Ureter (tissue), 1 donor: ENCODE data around the gene IFIT1B. TPM values are rescaled to one million over a fixed set of nuclear protein-coding genes. Genes with fewer than 3 reads are reported as not detected.
"Not testable (repeated sequence)": the region's sequence is repeated elsewhere in the genome, so short reads cannot be mapped to it uniquely, and the experiment has no call there.

Experiments used
- DNase-seq: peaks from one replicate; pipeline ENCODE4 v3.0.0-alpha.2; 2020; ENCODE audit warnings: low spot score
- total RNA-seq: library from RNA; stranded (reverse); gene quantifications from one replicate; pipeline ENCODE4 v1.2.4, GENCODE V29; 2023
- donor health status: DM: yes; HTN: yes; CAD: no.

IFIT1B gene
- total RNA-seq, 1 donor from 2014 or later: not detected

DNA sequence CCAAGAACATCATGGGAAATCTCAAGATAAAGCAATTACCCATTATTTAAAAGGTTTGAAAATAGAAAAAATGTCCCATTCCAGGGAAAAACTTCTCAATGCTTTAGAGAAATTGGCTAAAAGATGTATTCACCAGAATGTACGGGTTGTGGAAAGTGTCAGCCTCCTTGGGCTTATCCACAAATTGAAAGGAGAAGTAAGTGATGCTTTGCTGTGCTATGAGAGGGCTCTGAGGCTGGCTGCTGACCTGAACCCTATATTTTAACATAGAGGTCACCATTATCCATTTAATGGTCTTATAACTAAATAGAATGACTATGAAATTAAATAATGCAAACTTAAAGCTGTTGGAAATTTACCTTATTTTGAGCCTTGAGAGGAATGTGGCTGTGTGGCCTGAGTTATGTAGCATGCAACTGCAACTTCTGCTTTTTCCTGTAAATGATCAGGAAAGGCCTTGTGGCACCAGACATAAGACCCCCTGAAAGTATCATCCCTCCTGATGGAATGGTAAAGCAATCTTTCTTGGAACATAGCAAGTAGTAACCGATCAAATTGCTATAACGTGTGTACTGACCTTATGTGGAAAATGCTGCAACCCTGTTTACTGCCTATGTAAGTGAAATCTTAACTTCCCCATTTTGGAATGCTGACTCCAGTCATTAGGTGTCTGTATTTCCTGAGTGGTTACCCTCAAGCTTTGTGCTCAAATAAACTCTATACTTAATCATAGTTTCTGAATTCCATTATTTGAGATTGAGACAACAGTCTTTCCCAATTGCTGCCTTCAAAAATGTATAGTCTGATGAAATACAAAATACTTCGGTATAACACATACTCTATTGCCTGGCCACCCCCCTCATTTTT is 6.9 kb downstream of the IFIT1B start:
- no peak for DNase-seq

DNA sequence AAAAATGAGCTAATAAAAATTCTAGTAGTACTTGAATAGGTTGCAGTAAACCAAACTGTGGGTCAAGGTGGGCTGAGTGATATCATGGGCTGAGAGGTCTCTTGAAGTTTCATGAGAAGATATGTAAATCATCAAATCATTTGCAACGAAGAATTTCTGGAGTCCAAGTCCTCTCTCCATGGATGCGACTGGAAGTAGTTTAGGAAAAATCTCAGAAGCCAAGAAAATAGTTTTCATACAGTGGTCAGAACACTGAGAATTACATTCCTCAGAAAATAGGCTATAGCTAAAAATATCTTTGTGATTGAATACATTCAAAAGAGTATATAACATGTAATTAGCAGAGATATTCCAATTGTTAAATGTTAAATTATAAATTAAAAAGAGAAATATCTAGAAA is 10.9 kb downstream of the IFIT1B start:
- no peak for DNase-seq

DNA sequence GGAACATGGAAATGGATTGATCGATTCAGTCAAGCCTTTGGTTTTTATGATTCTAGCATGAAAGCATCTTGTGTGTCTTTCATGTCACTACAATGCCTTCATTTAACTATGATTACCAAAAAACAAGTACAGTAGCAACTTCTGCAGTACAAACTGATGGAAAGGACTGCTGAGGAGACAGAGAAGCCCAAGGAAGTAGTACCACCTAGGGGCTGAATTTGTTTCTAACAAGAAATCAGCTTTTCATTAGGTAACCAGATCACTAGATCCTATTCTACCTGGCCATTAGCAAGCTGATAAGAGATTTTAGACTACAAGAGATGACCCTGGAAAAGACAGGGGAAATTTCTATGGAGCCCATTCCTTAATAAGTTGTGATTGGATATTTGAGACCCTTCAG is 11.4 kb downstream of the IFIT1B start:
- no peak for DNase-seq

DNA sequence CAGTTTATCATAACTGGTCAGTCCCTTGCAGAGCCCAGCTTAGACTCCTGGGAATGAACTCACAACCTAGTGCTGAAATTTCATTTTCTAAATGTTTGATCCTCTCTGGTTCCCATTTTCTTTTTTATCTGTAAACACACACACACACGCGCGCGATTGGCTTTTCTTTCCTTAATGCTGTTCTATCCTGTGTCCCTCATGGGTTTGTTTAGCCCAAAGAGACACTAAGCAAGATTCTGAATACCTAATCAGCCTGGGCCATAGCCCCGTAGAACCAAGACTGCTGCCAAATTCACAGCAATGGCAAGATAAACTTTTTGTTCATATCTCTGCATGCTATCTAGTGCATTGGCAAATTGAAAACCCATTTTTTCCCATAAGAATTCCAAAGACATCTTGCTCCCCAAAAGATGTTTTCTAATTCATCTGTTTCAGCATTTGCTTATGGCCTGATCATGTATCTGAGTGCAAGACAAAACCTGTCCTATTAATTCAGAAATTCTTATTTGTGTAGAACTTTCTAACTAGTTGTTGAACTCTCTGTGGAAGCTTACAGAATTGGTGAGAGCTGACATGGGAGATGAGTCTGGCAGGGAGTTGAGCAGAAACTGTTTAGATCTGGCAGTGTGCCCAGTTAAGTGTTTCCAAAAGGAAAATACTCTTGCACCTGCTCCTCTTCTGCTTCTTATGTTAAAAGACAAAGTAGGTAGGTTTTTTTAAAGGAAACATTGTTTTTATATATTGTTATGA is 12.8 kb downstream of the IFIT1B start:
- DNase-seq: no peak

DNA sequence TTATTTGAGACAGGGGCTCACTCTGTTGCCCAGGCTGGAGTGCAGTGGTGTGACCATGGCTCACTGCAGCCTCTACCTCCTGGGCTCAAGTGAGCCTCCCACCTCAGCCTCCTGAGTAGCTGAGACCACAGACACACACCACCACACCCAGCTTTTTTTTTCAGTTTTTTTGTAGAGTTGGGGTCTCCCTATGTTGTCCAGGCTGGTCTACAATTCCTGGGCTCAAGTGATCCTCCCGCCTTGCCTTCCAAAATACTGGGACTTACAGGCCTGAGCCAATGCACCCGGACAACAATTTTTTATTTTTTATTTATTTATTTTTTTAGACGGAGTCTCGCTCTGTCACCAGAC is 13.3 kb downstream of the IFIT1B start:
- DNase-seq: not testable (repeated sequence)

DNA sequence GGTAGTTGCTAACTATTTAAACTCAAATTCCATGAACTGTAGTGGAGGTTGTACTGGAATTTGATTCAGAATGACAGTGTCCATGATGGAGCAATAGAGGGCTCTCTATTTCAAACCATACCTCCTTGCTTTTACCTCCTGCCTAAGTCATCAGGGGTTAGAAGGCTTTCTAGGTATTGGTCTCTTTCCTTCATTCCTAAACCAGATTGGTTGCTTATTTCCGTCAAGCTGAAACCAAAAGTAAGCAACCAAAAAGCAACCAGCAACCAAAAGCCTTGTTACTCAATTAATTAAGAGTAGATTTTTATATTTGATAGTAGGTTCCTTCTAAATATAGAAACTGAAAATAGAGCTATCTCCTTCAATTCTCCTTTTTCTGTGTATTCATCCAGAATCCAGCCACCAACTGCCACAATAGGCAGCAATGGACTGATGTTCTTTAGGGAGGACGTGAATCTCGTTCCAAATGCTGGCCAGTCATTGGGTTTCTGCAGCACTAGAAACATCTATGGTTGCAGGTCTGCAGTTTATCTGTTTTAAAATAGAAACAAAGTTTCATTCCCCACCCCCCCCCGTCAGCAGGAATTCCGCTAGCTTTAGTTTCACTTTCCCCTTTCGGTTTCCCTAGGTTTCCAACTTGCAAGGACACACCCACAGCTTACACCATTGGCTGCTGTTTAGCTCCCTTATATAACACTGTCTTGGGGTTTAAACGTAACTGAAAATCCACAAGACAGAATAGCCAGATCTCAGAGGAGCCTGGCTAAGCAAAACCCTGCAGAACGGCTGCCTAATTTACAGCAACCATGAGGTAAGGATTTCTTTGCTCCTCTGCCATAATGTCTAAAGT is 14.3 kb downstream of the IFIT1B start, which contains the start of gene IFIT1:
Gene IFIT1, plus strand, starts transcription at position 717 of the 850 bp plus-strand sequence. Its CDS starts 90 bp downstream, at position 807.
- peak; percentile 54 for DNase-seq

DNA sequence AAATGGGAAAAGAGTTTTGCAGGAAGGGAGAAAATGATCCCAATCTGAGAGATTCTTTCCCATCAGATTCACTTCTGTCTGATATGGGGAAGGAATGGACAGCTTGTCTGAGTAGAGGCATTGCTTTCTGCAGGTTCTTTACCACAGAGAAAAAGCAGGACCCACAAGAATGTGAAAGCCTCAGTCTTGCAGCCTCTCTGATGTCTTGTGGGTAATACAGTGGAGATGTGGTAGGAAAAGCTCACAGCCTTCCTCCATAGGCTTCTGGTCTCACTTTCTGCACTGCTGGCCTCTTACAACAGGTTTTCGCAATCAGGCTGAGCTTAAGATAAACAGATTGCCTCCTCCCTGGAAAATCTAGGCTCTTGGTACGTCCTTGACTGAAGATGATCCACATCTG is 15.1 kb downstream of the IFIT1B start:
- no peak for DNase-seq

DNA sequence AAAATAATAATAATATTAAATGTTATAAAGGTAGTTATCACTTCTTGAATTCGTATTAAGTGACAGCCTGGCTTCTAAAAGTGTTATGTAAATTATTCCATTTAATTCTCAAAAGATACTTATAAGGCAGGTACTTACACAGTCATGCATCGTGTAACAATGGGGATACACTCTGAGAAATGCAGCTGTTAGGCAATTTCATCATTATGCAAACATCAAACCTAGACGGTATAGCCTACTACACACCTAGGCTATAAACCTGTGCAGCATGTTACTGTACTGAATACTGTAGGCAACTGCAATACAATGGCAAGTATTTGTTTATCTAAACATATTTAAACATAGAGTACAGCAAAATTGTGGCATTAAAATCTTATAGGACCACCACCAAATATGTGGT is 16.0 kb downstream of the IFIT1B start:
- DNase-seq: no peak

DNA sequence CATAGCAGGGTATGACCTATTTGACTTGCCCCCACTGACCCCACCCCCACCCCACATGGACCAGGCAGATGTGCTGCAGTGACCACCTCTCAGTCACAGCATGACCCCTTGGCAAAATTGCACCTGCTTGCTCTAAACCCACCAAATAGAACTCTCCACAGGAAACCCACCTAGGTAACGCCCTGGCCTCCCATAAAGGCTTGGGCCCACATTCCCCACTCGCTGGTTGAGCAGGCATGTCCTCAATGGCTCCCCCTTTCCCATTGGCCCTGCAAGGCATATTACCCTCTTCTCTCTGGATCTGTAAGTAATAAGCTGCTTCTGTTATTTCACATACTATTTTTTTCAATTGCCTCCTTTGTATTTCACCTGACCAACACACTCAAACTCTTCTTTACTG is 17.3 kb downstream of the IFIT1B start:
- no peak for DNase-seq

DNA sequence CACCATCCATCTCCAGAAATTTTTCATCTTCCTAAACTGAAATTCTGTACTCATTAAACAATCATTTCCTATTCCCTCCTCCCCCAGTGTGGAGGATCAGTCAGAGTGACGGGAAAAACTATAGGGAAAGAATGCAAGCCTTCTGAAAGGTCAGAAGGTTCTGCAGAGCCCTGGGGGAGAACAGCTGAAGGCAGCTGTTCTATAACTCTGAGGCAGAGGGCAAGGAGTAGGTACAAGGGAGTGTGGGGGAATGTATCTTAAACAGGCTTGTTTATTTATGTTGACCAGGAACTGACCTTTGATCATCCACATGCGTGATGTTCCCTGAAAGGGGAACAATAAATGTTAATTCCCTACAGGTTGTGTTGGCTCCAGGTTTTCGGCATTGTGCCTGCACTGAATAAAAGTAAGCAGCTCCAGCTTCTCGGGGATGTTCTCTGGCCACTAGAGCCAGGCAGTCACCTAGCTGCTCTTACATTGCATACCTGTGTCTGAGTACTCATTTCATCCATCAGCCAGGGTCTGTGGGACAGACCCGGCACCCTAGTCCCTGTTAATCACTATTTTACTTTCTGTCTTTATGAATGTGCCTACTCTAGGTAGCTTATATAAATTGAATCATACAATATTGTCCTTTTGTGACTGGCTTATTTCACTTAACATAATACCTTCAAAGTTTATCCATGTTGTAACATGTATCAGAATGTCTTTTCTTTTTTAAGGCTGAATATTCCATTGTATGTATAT is 20.3 kb downstream of the IFIT1B start:
- DNase-seq: no peak

DNA sequence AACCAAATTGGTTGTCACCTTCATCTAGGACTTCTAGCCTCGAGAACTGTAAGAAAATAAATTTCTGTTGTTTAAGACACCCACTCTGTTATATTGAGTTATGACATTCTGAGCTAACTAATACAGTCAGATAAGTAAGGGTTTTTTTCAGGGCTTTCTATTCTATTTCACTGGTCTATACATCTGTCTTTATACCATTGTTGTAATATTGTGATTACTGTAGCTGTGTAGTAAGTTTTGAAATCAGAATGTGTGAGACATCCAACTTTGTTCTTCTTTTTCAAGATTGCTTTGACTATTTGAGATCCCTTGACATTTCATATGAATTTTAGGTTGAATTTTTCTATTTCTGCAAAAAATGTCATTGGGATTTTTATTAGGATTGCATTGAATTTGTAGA is 22.1 kb downstream of the IFIT1B start:
- DNase-seq: no peak

DNA sequence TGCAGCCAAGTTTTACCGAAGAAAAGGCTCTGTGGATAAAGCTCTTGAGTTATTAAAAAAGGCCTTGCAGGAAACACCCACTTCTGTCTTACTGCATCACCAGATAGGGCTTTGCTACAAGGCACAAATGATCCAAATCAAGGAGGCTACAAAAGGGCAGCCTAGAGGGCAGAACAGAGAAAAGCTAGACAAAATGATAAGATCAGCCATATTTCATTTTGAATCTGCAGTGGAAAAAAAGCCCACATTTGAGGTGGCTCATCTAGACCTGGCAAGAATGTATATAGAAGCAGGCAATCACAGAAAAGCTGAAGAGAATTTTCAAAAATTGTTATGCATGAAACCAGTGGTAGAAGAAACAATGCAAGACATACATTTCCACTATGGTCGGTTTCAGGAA is 25.2 kb downstream of the IFIT1B start:
- DNase-seq: no peak

DNA sequence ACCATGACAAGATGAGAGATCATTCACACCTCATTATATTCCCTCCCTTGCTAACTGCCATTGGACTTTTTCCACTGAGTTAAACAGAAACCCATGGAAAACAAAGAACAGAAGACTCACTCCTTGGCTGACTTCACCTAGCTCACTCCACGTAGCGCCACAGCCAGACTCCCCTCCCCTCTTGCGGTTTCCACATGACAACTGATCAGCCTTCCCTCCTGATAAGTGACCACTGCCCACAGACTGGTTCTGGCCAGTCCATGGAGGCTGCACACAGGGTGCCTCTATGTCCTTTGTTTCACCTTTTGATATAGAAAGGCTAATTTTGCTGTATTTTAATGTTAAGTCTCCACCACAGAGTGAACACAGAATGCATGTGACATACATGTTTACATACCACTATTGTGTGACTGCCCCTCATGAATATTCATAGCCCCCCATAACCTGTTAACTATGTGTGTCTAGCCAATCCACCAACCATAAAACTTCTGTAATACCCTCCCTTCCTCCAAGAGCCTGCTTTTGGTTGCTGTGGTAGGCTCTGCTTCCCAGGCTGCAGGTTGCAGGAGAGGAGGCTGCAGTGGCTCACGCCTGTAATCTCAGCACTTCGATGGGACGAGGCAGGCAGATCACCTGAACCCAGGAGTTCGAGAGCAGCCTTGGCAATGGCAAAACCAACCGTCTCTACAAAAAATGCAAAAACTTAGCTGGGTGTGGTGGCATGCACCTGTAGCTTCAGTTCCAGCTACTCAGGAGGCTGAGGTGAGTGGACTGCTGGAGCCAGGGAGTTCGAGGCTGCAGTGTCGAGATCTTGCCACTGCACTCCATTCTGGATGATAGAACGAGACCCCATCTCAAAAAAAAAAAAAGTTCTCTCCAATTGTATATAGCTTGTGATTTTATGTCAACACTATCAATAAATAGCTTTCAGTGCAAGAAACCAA is 26.5 kb downstream of the IFIT1B start:
- DNase-seq: no peak

DNA sequence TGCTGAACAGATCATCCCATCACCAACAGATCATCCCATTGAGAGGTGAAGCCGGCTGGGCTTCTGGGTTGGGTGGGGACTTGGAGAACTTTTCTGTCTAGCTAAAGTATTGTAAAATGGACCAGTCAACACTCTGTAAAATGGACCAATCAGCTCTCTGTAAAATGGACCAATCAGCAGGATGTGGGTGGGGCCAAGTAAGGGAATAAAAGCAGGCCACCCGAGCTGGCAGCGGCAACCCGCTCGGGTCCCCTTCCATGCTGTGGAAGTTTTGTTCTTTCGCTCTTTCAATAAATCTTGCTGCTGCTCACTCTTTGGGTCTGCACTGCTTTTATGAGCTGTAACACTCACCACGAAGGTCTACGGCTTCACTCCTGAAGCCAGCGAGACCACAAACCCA is 28.3 kb downstream of the IFIT1B start:
- not testable (repeated sequence) for DNase-seq

DNA sequence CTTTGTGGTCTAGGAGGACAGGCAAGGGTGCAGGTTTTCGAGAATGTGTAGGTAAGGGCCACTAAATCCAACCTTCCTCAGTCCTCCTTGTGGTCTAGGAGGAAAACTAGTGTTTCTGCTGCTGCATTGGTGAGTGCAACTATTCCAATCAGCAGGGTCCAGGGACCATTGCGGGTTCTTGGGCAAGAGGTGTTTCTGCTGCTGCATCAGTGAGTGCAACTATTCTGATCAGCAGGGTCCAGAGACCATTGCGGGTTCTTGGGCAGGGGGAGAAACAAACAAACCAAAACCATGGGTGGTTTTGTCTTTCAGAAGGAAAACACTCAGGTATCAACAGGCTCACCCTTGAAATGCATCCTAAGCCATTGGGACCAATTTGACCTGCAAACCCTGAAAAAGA is 29.9 kb downstream of the IFIT1B start:
- DNase-seq: not testable (repeated sequence)

DNA sequence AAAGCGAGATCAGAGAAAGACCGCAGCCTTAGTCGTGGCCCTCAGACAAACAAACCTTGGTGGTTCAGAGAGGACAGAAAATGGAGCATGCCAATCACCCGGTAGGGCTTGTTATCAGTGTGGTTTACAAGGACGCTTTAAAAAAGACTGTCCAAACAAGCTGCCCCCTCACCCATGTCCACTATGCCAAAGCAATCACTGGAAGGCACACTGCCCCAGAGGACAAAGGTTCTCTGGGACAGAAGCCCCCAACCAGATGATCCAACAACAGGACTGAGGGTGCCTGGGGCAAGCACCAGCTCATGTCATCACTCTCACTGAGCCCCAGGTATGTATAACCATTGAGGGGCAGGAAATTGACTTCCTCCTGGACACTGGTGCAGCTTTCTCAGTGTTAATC is 31.4 kb downstream of the IFIT1B start:
- DNase-seq: not testable (repeated sequence)

DNA sequence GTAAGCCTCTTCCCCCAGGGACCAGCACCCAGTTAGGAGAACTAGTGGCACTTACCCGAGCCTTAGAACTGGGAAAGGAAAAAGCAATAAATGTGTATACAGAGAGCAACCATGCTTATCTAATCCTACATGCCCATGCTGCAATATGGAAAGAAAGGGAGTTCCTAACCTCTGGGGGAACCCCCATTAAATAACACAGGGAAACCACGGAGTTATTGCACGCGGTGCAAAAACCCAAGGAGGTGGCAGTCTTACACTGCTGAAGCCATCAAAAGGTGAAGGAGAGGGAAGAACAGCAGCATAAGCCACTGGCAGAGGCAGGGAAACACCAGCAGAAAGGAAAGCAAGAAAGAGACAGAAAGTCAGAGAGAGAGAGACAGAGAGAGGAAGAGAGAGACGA is 32.7 kb downstream of the IFIT1B start:
- not testable (repeated sequence) for DNase-seq

DNA sequence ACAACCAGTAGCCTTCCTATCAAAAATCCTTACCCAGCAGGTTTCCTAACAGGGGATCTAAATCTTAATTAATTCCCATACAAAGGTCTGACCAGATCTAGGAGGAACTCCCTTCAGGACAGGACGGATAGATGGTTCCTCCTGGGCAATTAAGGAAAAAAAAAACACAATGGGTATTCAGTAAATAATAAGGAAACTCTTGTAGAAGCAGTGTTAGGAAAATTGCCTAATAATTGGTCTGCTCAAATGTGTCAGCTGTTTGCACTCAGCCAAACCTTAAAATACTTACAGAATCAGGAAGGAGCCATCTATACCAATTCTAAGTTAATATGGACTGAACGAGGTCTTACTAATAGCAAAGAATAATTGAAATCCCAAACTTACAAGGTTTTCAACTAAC is 33.3 kb downstream of the IFIT1B start:
- DNase-seq: not testable (repeated sequence)

DNA sequence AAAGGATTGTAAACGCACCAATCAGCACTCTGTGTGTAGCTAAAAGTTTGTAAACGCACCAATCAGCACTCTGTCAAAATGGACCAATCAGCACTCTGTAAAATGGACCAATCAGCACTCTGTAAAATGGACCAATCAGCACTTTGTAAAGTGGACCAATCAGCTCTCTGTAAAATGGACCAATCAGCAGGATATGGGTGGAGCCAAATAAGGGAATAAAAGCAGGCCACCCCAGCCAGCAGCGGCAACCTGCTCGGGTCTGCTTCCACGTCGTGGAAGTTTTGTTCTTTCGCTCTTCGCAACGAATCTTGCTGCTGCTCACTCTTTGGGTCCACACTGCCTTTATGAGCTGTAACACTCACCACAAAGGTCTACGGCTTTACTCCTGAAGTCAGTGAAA is 34.4 kb downstream of the IFIT1B start:
- not testable (repeated sequence) for DNase-seq

DNA sequence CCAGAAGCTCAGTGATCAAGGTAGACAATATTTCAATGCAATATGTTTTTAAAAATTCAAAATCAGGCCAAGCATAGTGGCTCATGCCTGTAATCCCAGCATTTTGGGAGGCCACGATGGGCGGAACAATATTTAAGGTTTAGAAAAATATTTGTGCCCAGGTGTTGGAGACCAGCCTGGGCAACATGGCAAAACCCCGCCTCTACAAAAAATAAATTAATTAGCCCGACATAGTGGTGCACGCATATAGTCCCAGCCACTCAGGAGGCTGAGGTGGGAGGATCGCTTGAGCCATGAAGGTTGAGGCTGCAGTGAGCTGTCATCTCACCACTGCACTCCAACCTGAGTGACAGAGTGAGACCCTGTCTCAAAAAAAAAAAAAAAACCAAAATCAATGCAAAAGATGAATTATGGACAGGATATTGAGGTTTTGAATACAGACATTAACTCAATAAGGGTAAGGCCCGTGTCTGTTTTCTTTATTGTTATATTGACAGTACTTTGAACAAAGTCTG is 35.6 kb downstream of the IFIT1B start:
- DNase-seq: no peak
